H1 (cell line): Measurements from ENCODE around the gene ZNF597. TPM values are rescaled to one million over a fixed set of nuclear protein-coding genes. Genes with fewer than 3 reads are reported as not detected.

Experiments
- CTCF ChIA-PET: fragments of 300-600 bp; sonication (Branson Sonifier 250); formaldehyde crosslinking; loops from one replicate; lab custom pipeline; 2021; ENCODE audit not compliant: partially characterized antibody; lab: Charles Lee
- POLR2A ChIA-PET: fragments of 300-600 bp; sonication (Branson Sonifier 250); formaldehyde crosslinking; loops from one replicate; lab custom pipeline; 2021; ENCODE audit warnings: inconsistent platforms; ENCODE audit not compliant: partially characterized antibody; lab: Charles Lee
- DNase-seq, 2 experiments: peaks; one replicate each; pipeline versions ENCODE4 v3.0.0 to v3.0.0-alpha.2; 2010 to 2022; ENCODE audit warnings: low spot score in 2 of 2, low read depth in 1 of 2, mixed read lengths in 1 of 2
- FAIRE-seq: peaks from 2 replicates; lab custom pipeline; 2011; peaks lifted over from hg19 to GRCh38; lab: Jason Lieb, UNC
- H2AFZ ChIP-seq: 2 replicates; pipeline ENCODE4 v1.8.1; 2012; ENCODE audit warnings: low read length, inconsistent platforms
- H2AK5ac ChIP-seq: 2 replicates; pipeline ENCODE4 v1.6.1; 2013; ENCODE audit warnings: low read depth, low read length
- H2BK120ac ChIP-seq: replicated peaks from 2 replicates; pipeline ENCODE3; 2013; ENCODE audit warnings: low read depth, low read length, inconsistent platforms
- H2BK12ac ChIP-seq: 2 replicates; pipeline ENCODE4 v1.6.1; 2013; ENCODE audit warnings: low read depth, low read length
- H2BK15ac ChIP-seq: 2 replicates; pipeline ENCODE4 v1.6.1; 2013; ENCODE audit warnings: low read length
- H2BK20ac ChIP-seq: 2 replicates; pipeline ENCODE4 v1.6.1; 2013; ENCODE audit warnings: low read length
- H2BK5ac ChIP-seq: 2 replicates; pipeline ENCODE4 v1.6.1; 2013; ENCODE audit warnings: low read depth, low read length
- H3K14ac ChIP-seq: 2 replicates; pipeline ENCODE4 v1.6.1; 2013; ENCODE audit warnings: inconsistent platforms; ENCODE audit not compliant: insufficient read length
- H3K18ac ChIP-seq: 2 replicates; pipeline ENCODE4 v1.6.1; 2013; ENCODE audit warnings: low read length; ENCODE audit errors: extremely low read depth
- H3K23ac ChIP-seq: 2 replicates; pipeline ENCODE4 v1.6.1; 2013; ENCODE audit warnings: inconsistent platforms; ENCODE audit not compliant: insufficient read length
- H3K23me2 ChIP-seq: 2 replicates; pipeline ENCODE4 v1.6.1; 2013; ENCODE audit warnings: low read depth, low read length
- H3K27ac ChIP-seq: 2 replicates; pipeline ENCODE4 v1.6.1; 2011; ENCODE audit warnings: low read depth, low read length, inconsistent platforms
- H3K27me3 ChIP-seq, 4 experiments: replicated peaks in 1 of 4; 1 replicate in 1 of 4; 2 replicates in 3 of 4; pipeline versions ENCODE4 v1.6.1 to v1.8.1; 2011 to 2013; ENCODE audit warnings: low read length in 3 of 4, mild to moderate bottlenecking in 3 of 4, inconsistent platforms in 2 of 4, mixed read lengths in 2 of 4, moderate library complexity in 1 of 4; ENCODE audit not compliant: control insufficient read depth in 3 of 4, insufficient read depth in 3 of 4; ENCODE audit errors: extremely low read depth in 1 of 4
- H3K36me3 ChIP-seq, 4 experiments: 2 replicates each; pipeline versions ENCODE4 v1.6.1 to v1.8.1; 2011 to 2013; ENCODE audit warnings: mild to moderate bottlenecking in 4 of 4, low read length in 3 of 4, moderate library complexity in 2 of 4, control low read depth in 1 of 4, inconsistent platforms in 1 of 4; ENCODE audit not compliant: insufficient read depth in 4 of 4, control insufficient read depth in 2 of 4
- H3K4ac ChIP-seq: replicated peaks from 2 replicates; pipeline ENCODE3; 2013; ENCODE audit warnings: low read length, low read depth, mixed read lengths, inconsistent platforms; ENCODE audit not compliant: insufficient read length
- H3K4me1 ChIP-seq, 4 experiments: replicated peaks in 1 of 4; 1 replicate in 1 of 4; 2 replicates in 3 of 4; pipeline versions ENCODE4 v1.6.1 to v1.8.1; 2011 to 2013; ENCODE audit warnings: low read length in 3 of 4, inconsistent platforms in 2 of 4, mixed read lengths in 1 of 4; ENCODE audit not compliant: insufficient read depth in 4 of 4, control insufficient read depth in 3 of 4
- H3K4me2 ChIP-seq, 2 experiments: 2 replicates each; pipeline versions ENCODE4 v1.6.1 to v1.8.1; 2011 to 2013; ENCODE audit warnings: low read depth in 2 of 2, low read length in 2 of 2, control low read depth in 1 of 2, inconsistent platforms in 1 of 2, mild to moderate bottlenecking in 1 of 2; ENCODE audit not compliant: insufficient read depth in 1 of 2
- H3K4me3 ChIP-seq, 4 experiments: fragments of 200-600, 300-600 bp in 1 of 4; sonication (generic), shearing (Covaris generic), sonication (Bioruptor Twin) in 1 of 4; 2 replicates each; pipeline versions ENCODE4 v1.5.1 to v1.8.1; 2011 to 2016; ENCODE audit warnings: low read length in 4 of 4, low read depth in 3 of 4, control low read depth in 2 of 4, inconsistent platforms in 2 of 4, mild to moderate bottlenecking in 2 of 4, mixed read lengths in 1 of 4, moderate library complexity in 1 of 4; ENCODE audit not compliant: insufficient read depth in 2 of 4; ENCODE audit errors: extremely low read depth in 1 of 4
- H3K56ac ChIP-seq: replicated peaks from 2 replicates; pipeline ENCODE3; 2013; ENCODE audit warnings: low read depth, mild to moderate bottlenecking, mixed read lengths, low read length, inconsistent platforms; ENCODE audit not compliant: insufficient read length
- H3K79me1 ChIP-seq: 2 replicates; pipeline ENCODE4 v1.6.1; 2013; ENCODE audit warnings: low read depth, low read length, control low read depth
- H3K79me2 ChIP-seq, 2 experiments: 2 replicates each; pipeline versions ENCODE4 v1.6.1 to v1.8.1; 2012 to 2013; ENCODE audit warnings: low read length in 2 of 2, mild to moderate bottlenecking in 2 of 2, inconsistent platforms in 1 of 2; ENCODE audit not compliant: insufficient read depth in 2 of 2, control insufficient read depth in 1 of 2
- H3K9ac ChIP-seq, 4 experiments: replicated peaks in 1 of 4; 1 replicate in 1 of 4; 2 replicates in 3 of 4; pipeline versions ENCODE4 v1.6.1 to v1.8.1; 2011 to 2013; ENCODE audit warnings: low read depth in 3 of 4, low read length in 3 of 4, control low read depth in 2 of 4, mild to moderate bottlenecking in 2 of 4, moderate library complexity in 2 of 4, inconsistent platforms in 1 of 4; ENCODE audit errors: extremely low read depth in 1 of 4
- H3K9me3 ChIP-seq, 2 experiments: 2 replicates each; pipeline versions ENCODE4 v1.6.1 to v1.8.1; 2012 to 2013; ENCODE audit warnings: mild to moderate bottlenecking in 2 of 2, moderate library complexity in 2 of 2, control low read depth in 1 of 2, inconsistent platforms in 1 of 2, low read depth in 1 of 2, low read length in 1 of 2, mixed read lengths in 1 of 2; ENCODE audit not compliant: insufficient read depth in 2 of 2
- H4K20me1 ChIP-seq, 2 experiments: replicated peaks in 1 of 2; 2 replicates each; pipeline versions ENCODE3 to v1.8.1; 2011 to 2013; ENCODE audit warnings: inconsistent platforms in 2 of 2, low read length in 2 of 2, mild to moderate bottlenecking in 1 of 2; ENCODE audit not compliant: insufficient read depth in 2 of 2, control insufficient read depth in 1 of 2
- H4K5ac ChIP-seq: 2 replicates; pipeline ENCODE4 v1.6.1; 2013; ENCODE audit warnings: low read length, low read depth, mixed read lengths, inconsistent platforms; ENCODE audit not compliant: insufficient read length
- H4K8ac ChIP-seq: 2 replicates; pipeline ENCODE4 v1.8.0; 2013; ENCODE audit warnings: mild to moderate bottlenecking, moderate library complexity, low read length, inconsistent platforms; ENCODE audit not compliant: insufficient read depth; ENCODE audit errors: extremely low read depth
- H4K91ac ChIP-seq: replicated peaks from 2 replicates; pipeline ENCODE3; 2013; ENCODE audit warnings: low read length, mixed read lengths, inconsistent platforms; ENCODE audit not compliant: insufficient read length
- CHD1 ChIP-seq: IDR thresholded peaks from 2 replicates; pipeline ENCODE4 v1.6.1; 2012; ENCODE audit warnings: low read depth, low read length, improper control_type of control experiment
- CTBP2 ChIP-seq: IDR thresholded peaks from 2 replicates; pipeline ENCODE4 v1.7.0; 2011; ENCODE audit warnings: borderline replicate concordance, mild to moderate bottlenecking, moderate library complexity, mixed read lengths, low read length; ENCODE audit not compliant: insufficient read depth, insufficient read length
- HDAC2 ChIP-seq, 2 experiments: fragments of 300-600 bp in 1 of 2; sonication (generic) in 1 of 2; IDR thresholded peaks; 2 replicates each; pipeline ENCODE4 v1.6.1; 2011 to 2012; ENCODE audit warnings: low read depth in 2 of 2, low read length in 2 of 2, mild to moderate bottlenecking in 2 of 2, moderate library complexity in 2 of 2, borderline replicate concordance in 1 of 2, inconsistent platforms in 1 of 2
- KDM1A ChIP-seq: fragments of 200-600, 300-600 bp; sonication (generic); IDR thresholded peaks from 2 replicates; pipeline ENCODE4 v1.7.1; 2016; ENCODE audit warnings: mild to moderate bottlenecking, low read length, borderline replicate concordance
- RFX5 ChIP-seq: IDR thresholded peaks from 2 replicates; pipeline ENCODE4 v1.6.1; 2011; ENCODE audit warnings: low read depth, low read length, improper control_type of control experiment, borderline replicate concordance
- WGBS, 2 experiments: shearing (Covaris generic) in 1 of 2; methylation state at CpG; one replicate each; pipeline versions ENCODE4 v1.1.6 to v1.1.7; 2013 to 2015; ENCODE audit warnings: low lambda C conversion rate in 2 of 2, mixed read lengths in 2 of 2, inconsistent platforms in 1 of 2, low coverage in 1 of 2, missing lambda C conversion rate in 1 of 2; ENCODE audit not compliant: insufficient replicate concordance in 2 of 2, insufficient coverage in 1 of 2, insufficient read length in 1 of 2; ENCODE audit errors: extremely low coverage in 1 of 2, missing lambda C conversion rate in 1 of 2; 5-methylcytosine and 5-hydroxymethylcytosine counted together
- polyA plus RNA-seq, 7 experiments: library from polyadenylated mRNA; depleted of rRNA in 3 of 7; stranded (reverse) in 5 of 7; unstranded in 2 of 7; fragments of >200 nt in 5 of 7; fragments of 200-250 nt in 2 of 7; gene quantifications; 1 replicate in 5 of 7; 2 replicates in 1 of 7; 4 replicates in 1 of 7; pipeline versions ENCODE4 v1.2.1 to v1.2.3, GENCODE V29; 2011 to 2013; ENCODE audit warnings: missing spikeins in 2 of 7, mixed read lengths in 2 of 7
- total RNA-seq: library from RNA; stranded (reverse); fragmentation: NEBNext Ultra II Directional; extraction: Animal tissue kit (Norgen Biotek cat#: 25700); gene quantifications from 2 replicates; pipeline ENCODE4 v1.2.1, GENCODE V29; 2021

The ZNF597 gene
- total and polyA plus RNA-seq, 2 of the 8 experiments (the other 6 are each of a cell fraction or from before 2014, with no cell fraction given): 0.68 to 2.6 TPM

GRCh38 chr16:3472878-3473595 is 29.7 kb upstream of the ZNF597 start:
- Histone ChIP-seq H3K36me3 (no peaks in the 10 kb centered on the region; a peak in 1 of 8 replicates), H4K20me1 (peaks cover 10 to 12% of the 10 kb centered on the region in 2 experiments), H4K5ac (no peak overlapping the region), H3K4ac (no peak overlapping the region), H3K27me3 (no peaks in the 10 kb centered on the region), H3K23ac (no peak overlapping the region), H3K18ac (no peak overlapping the region), H3K14ac (no peak overlapping the region), H2AFZ (no peak overlapping the region), H3K27ac (no peak overlapping the region), H3K79me1 (peaks cover 20% of the 10 kb centered on the region), H3K4me2 (no peak overlapping the region), H2BK12ac (no peak overlapping the region), H2BK5ac (no peak overlapping the region), H4K91ac (no peak overlapping the region), H3K9me3 (no peaks in the 10 kb centered on the region), H3K4me1 (peaks cover 0 to 13% (median 6%) of the 10 kb centered on the region in 4 experiments; a peak in 6 of 7 replicates), H3K23me2 (no peaks in the 10 kb centered on the region), H2BK120ac (no peak overlapping the region), H3K79me2 (peaks cover 5 to 74% of the 10 kb centered on the region in 2 experiments; a peak in 3 of 4 replicates), H2BK20ac (no peak overlapping the region), H2BK15ac (no peak overlapping the region), H3K4me3 (no peak overlapping the region), H3K9ac (no peak overlapping the region), H3K56ac (no peak overlapping the region), H2AK5ac (no peak overlapping the region), H4K8ac (no peak overlapping the region)
- FAIRE-seq (no peak), DNase-seq (no peak)
- CTCF ChIA-PET: no interaction called here
- POLR2A ChIA-PET: interaction anchor here (3.0 kb wide), 1 partner anchor 16 kb away, joined by 9 read pairs; no protein-coding TSS in a partner anchor
- 89% methylated on average over 10 of the region's 10 CpGs; no CpG with 5 or more reads in 1 of the 2 experiments for WGBS, 2 experiments
- TF ChIP-seq HDAC2 (IDR thresholded peaks at IDR 0.05; ENCODE audit: borderline replicate concordance in 1 of 2, low read depth in 2 of 2, low read length in 2 of 2) (no peak), KDM1A (no peak), RFX5 (no peak), CHD1 (no peak), CTBP2 (no peak)
